CD4-positive, alpha-beta T cell (primary cell): ENCODE results near the gene GRIN2A. TPM values are rescaled to one million over a fixed set of nuclear protein-coding genes. Genes with fewer than 3 reads are reported as not detected.

Source experiments
- ATAC-seq: fragments of 200-7000 bp; cut with Tn5 transposase; one replicate; pipeline ENCODE4 v1.10.0; 2022; ENCODE audit warnings: mild to moderate bottlenecking; ENCODE audit not compliant: poor library complexity
- CTCF ChIA-PET: fragments of 350-600 bp; sonication (Branson Sonifier 250); formaldehyde crosslinking; loops from one replicate; lab custom pipeline; 2021; ENCODE audit warnings: antibody characterized with exemption, inconsistent platforms; lab: Charles Lee
- POLR2A ChIA-PET: fragments of 350-600 bp; sonication (Branson Sonifier 250); formaldehyde crosslinking; loops from one replicate; lab custom pipeline; 2021; ENCODE audit warnings: antibody characterized with exemption, inconsistent platforms; lab: Charles Lee
- DNase-seq, 14 experiments: peaks; one replicate each; pipeline ENCODE4 v3.0.0-alpha.2; 2013 to 2020; ENCODE audit warnings: mixed read lengths in 2 of 14
- H3K27ac ChIP-seq, 2 donors: one replicate each; pipeline versions ENCODE4 v1.5.1 to v1.7.0; 2013; ENCODE audit warnings: low read length in 2 of 2, low read depth in 1 of 2, mild to moderate bottlenecking in 1 of 2
- H3K27me3 ChIP-seq, 2 experiments: 1 replicate in 1 of 2; 2 replicates in 1 of 2; pipeline versions ENCODE4 v1.6.1 to v1.7.0; 2013; ENCODE audit warnings: low read length in 2 of 2, control low read depth in 1 of 2, mild to moderate bottlenecking in 1 of 2, moderate library complexity in 1 of 2; ENCODE audit not compliant: insufficient read depth in 2 of 2, control insufficient read depth in 1 of 2
- H3K36me3 ChIP-seq: one replicate; pipeline ENCODE4 v1.6.1; 2013; ENCODE audit warnings: low read length, control low read depth; ENCODE audit not compliant: insufficient read depth
- H3K4me1 ChIP-seq: one replicate; pipeline ENCODE4 v1.6.1; 2013; ENCODE audit warnings: low read length, control low read depth; ENCODE audit not compliant: insufficient read depth
- H3K4me3 ChIP-seq: one replicate; pipeline ENCODE4 v1.5.1; 2013; ENCODE audit warnings: mild to moderate bottlenecking, low read length, moderate library complexity
- H3K9me3 ChIP-seq, 2 experiments: 1 replicate in 1 of 2; 2 replicates in 1 of 2; pipeline versions ENCODE4 v1.6.1 to v1.7.0; 2013; ENCODE audit warnings: low read length in 2 of 2, mild to moderate bottlenecking in 2 of 2, control low read depth in 1 of 2, moderate library complexity in 1 of 2; ENCODE audit not compliant: control insufficient read depth in 1 of 2, insufficient read depth in 1 of 2
- H3K27ac Mint-ChIP-seq: one replicate; pipeline ENCODE4 v1.8.0; 2020; ENCODE audit warnings: mixed read lengths
- H3K27me3 Mint-ChIP-seq: one replicate; pipeline ENCODE4 v1.8.0; 2021; ENCODE audit warnings: mixed read lengths
- H3K36me3 Mint-ChIP-seq: one replicate; pipeline ENCODE4 v1.8.0; 2021; ENCODE audit warnings: low read depth, mixed read lengths
- H3K4me1 Mint-ChIP-seq: one replicate; pipeline ENCODE4 v1.8.0; 2021; ENCODE audit warnings: low read depth, mixed read lengths
- H3K4me3 Mint-ChIP-seq: one replicate; pipeline ENCODE4 v1.8.0; 2020; ENCODE audit warnings: mild to moderate bottlenecking, mixed read lengths
- H3K9me3 Mint-ChIP-seq: one replicate; pipeline ENCODE4 v1.8.0; 2020; ENCODE audit warnings: mixed read lengths
- CTCF ChIP-seq: fragments of 200-600 bp; IDR thresholded peaks from one replicate; pipeline ENCODE4 v1.8.0; 2022; ENCODE audit warnings: antibody characterized with exemption, mild to moderate bottlenecking
- intact Hi-C, 2 experiments: fragments of 100-400 bp; cut with DNase I in 1 of 2; cut with micrococcal nuclease in 1 of 2; formaldehyde crosslinking; loops; one replicate each; pipeline versions ENCODE4 v1.15.1 to v1.9.0; 2023 to 2025; cut with DNase I, micrococcal nuclease
- total RNA-seq, 174 experiments: library from RNA in 2 of 174; stranded (reverse) in 2 of 174; gene quantifications; one replicate each; pipeline ENCODE4 v1.2.3 and lab custom pipeline; 2021 to 2026

The GRIN2A gene
- total RNA-seq, 2 experiments from 2014 or later: not detected

GRCh38 chr16:10126686-10127085 lies 55.5 kb downstream of the GRIN2A start:
- no peaks in the 10 kb centered on the region for H3K36me3 Mint-ChIP-seq
- no peaks in the 10 kb centered on the region for H3K36me3 ChIP-seq
- no peak for TF ChIP-seq CTCF
- no peak overlapping the region for H3K4me3 Mint-ChIP-seq
- no peak for DNase-seq
- H3K4me3 ChIP-seq: no peak overlapping the region
- H3K27me3 Mint-ChIP-seq: peaks cover 16% of the 10 kb centered on the region
- no peaks in the 10 kb centered on the region for H3K27me3 ChIP-seq
- H3K27ac ChIP-seq: no peak overlapping the region
- ChIA-PET CTCF (no interaction called here), POLR2A (no interaction called here)
- H3K9me3 ChIP-seq: no peaks in the 10 kb centered on the region
- no peak overlapping the region for H3K27ac Mint-ChIP-seq
- H3K9me3 Mint-ChIP-seq: no peaks in the 10 kb centered on the region
- ATAC-seq: no peak
- H3K4me1 ChIP-seq: no peaks in the 10 kb centered on the region
- no peaks in the 10 kb centered on the region for H3K4me1 Mint-ChIP-seq
- intact Hi-C loops: no loop called here

DNA sequence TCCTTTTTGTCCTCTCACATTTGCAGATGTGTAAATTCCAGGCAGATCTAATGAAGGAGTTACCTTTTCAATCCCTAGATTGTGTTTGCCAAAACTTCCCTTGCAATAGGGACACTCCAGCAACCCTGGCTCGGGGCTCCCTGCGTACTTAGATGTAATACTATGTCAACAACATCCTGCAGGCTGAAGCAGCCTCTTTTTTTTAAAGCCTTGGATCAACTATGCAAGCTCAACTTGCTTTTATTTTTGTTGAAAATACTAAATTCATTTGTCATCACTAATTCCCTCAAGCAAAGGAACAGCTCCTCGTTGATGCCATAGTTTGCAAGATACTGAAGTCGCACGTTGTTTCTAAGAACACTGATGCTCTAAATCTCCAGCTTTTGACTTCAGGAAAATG lies 59.1 kb downstream of the GRIN2A start:
- Histone ChIP-seq H3K27me3 (no peaks in the 10 kb centered on the region), H3K4me3 (no peak overlapping the region), H3K4me1 (no peaks in the 10 kb centered on the region), H3K9me3 (no peaks in the 10 kb centered on the region), H3K36me3 (no peaks in the 10 kb centered on the region), H3K27ac (no peak overlapping the region)
- CTCF ChIA-PET: no interaction called here
- POLR2A ChIA-PET: no interaction called here
- Mint-ChIP-seq H3K27ac (no peak overlapping the region), H3K4me3 (no peak overlapping the region), H3K36me3 (no peaks in the 10 kb centered on the region), H3K27me3 (peaks cover 16% of the 10 kb centered on the region), H3K4me1 (no peaks in the 10 kb centered on the region), H3K9me3 (no peaks in the 10 kb centered on the region)
- no peak for DNase-seq
- intact Hi-C loops: no loop called here
- no peak for ATAC-seq
- no peak for TF ChIP-seq CTCF

DNA sequence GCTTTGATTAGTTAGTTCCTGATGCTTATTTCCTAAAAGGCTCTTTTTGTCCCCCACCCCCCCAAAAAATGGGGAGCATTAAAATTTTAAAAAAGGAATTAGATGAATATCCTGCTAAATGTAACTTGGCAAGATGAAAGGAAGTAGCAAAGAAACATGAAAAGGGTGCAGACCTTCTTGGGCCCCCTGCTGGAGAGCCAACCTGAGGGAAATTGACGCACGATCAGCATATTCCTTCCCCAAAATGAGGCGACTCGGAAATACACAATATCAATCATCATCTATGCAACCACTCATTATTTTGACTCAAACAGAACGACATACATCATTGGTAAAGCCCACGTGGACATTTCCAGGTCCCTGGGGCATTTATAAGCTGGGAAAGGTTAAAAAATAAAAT lies 59.7 kb downstream of the GRIN2A start:
- Histone ChIP-seq H3K27ac (no peak overlapping the region), H3K4me3 (no peak overlapping the region), H3K9me3 (no peaks in the 10 kb centered on the region), H3K36me3 (no peaks in the 10 kb centered on the region), H3K27me3 (no peaks in the 10 kb centered on the region), H3K4me1 (no peaks in the 10 kb centered on the region)
- Mint-ChIP-seq H3K4me1 (no peaks in the 10 kb centered on the region), H3K9me3 (no peaks in the 10 kb centered on the region), H3K36me3 (no peaks in the 10 kb centered on the region), H3K4me3 (no peak overlapping the region), H3K27me3 (peaks cover 16% of the 10 kb centered on the region), H3K27ac (no peak overlapping the region)
- no peak for TF ChIP-seq CTCF
- no peak for ATAC-seq
- ChIA-PET POLR2A (no interaction called here), CTCF (no interaction called here)
- no peak for DNase-seq
- intact Hi-C loops: no loop called here
